ENCODE measurements around the gene TYSND1. TPM values are rescaled to one million over a fixed set of nuclear protein-coding genes. Genes with fewer than 3 reads are reported as not detected.
"Not testable (repeated sequence)": the region's sequence is repeated elsewhere in the genome, so short reads cannot be mapped to it uniquely, and the experiment has no call there.

The TYSND1 gene
- total and polyA plus RNA-seq, 4 experiments from 2014 or later = 16.4 to 31.4 (median 25.6) TPM

DNA sequence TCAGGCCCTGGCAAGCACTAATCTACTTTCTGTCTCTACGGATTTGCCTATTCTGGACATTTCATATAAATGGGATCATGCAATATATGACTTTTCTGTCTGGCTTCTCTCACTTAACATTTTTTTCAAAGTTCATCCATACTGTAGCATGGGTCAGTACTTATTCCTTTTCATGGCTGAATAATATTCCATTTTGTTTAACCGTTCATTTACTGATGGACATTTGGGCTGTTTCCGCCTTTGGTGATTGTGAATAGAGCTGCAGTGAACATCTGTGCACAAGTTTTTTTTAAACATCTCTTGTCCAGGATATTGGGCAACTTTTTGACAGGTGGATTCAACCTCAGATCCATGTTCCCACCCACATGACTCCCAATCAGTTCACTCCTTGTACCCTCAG lies 44.8 kb downstream of the TYSND1 start:
- Histone ChIP-seq H3K27me3 (ENCODE audit: insufficient read depth, low read length) (no peaks in the 10 kb centered on the region), H3K27ac (ENCODE audit: low read depth, low read length) (no peak overlapping the region), H3K36me3 (ENCODE audit: insufficient read depth, low read length) (peaks cover 13% of the 10 kb centered on the region), H3K4me3 (ENCODE audit: low read length in 2 of 2) (no peak overlapping the region), H3K4me1 (ENCODE audit: insufficient read depth, low read length) (peaks cover under 1% of the 10 kb centered on the region), H3K9me3 (ENCODE audit: control insufficient read depth in 1 of 2, low read length in 2 of 2) (no peaks in the 10 kb centered on the region)
- H3K9me3 Mint-ChIP-seq = no peaks in the 10 kb centered on the region
- H3K27me3 Mint-ChIP-seq = no peaks in the 10 kb centered on the region
- POLR2A ChIA-PET (ENCODE audit: partially characterized antibody) = no interaction called here
- peaks cover 42 to 61% of the 10 kb centered on the region in 2 donors for H3K36me3 Mint-ChIP-seq
- CTCF ChIA-PET (ENCODE audit: partially characterized antibody) = interaction anchor here (2.6 to 3.6 kb wide), 2 partner anchors 15 to 45 kb away, joined by 9 to 34 read pairs; partner anchors contain the start of gene TYSND1
- DNase-seq = no peak
- no peak overlapping the region for H3K4me3 Mint-ChIP-seq
- peaks cover 0 to 6% (median 0%) of the 10 kb centered on the region in 4 donors for H3K4me1 Mint-ChIP-seq
- intact Hi-C loops (cut with micrococcal nuclease) = no loop called here
- H3K27ac Mint-ChIP-seq = no peak overlapping the region

GRCh38 chr10:70101068-70101562 lies 45.4 kb downstream of the TYSND1 start:
- intact Hi-C loops (cut with micrococcal nuclease); H3K27ac ChIP-seq (ENCODE audit: low read depth, low read length); DNase-seq; H3K4me3 Mint-ChIP-seq; H3K4me1 Mint-ChIP-seq; H3K9me3 ChIP-seq (ENCODE audit: control insufficient read depth in 1 of 2, low read length in 2 of 2); H3K27me3 Mint-ChIP-seq; H3K4me3 ChIP-seq (ENCODE audit: low read length in 2 of 2); H3K4me1 ChIP-seq (ENCODE audit: insufficient read depth, low read length); H3K9me3 Mint-ChIP-seq; POLR2A ChIA-PET (ENCODE audit: partially characterized antibody); H3K27me3 ChIP-seq (ENCODE audit: insufficient read depth, low read length): not testable (repeated sequence)
- Mint-ChIP-seq H3K27ac (peak overlapping the region in 1 of 7 donors; percentile 44), H3K36me3 (peaks cover 42 to 66% of the 10 kb centered on the region in 2 donors)
- CTCF ChIA-PET (ENCODE audit: partially characterized antibody) = interaction anchor here (2.6 to 3.6 kb wide), 2 partner anchors 16 to 45 kb away, joined by 9 to 34 read pairs; partner anchors contain the start of gene TYSND1
- H3K36me3 ChIP-seq (ENCODE audit: insufficient read depth, low read length) = peaks cover 13% of the 10 kb centered on the region

GRCh38 chr10:70098271-70098670 lies 48.2 kb downstream of the TYSND1 start:
- intact Hi-C loops (cut with micrococcal nuclease) = no loop called here
- no peak for DNase-seq
- H3K27me3 Mint-ChIP-seq = no peaks in the 10 kb centered on the region

DNA sequence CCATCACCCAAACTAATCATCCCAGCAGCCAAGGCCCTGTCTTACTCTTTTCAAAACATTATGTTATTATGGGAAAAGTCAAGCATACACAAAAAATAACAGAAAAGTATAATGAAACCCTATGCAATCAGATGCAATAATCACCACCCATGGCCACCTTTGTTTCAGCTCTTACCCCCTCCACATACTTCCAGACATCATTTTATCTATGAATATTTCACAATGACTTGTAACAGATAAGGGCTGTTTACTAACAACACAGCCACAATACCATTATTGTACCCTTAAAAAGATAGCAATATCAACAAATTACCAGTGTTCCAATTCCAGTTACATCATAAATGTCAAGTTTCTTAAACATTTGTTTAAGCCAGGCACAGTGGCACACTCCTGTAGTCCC lies 49.0 kb downstream of the TYSND1 start:
- Histone ChIP-seq H3K4me3 (ENCODE audit: low read length in 2 of 2) (no peak overlapping the region), H3K36me3 (ENCODE audit: insufficient read depth, low read length) (peaks cover 13% of the 10 kb centered on the region), H3K27me3 (ENCODE audit: insufficient read depth, low read length) (no peaks in the 10 kb centered on the region), H3K4me1 (ENCODE audit: insufficient read depth, low read length) (peaks cover 38% of the 10 kb centered on the region), H3K27ac (ENCODE audit: low read depth, low read length) (no peak overlapping the region), H3K9me3 (ENCODE audit: control insufficient read depth in 1 of 2, low read length in 2 of 2) (no peaks in the 10 kb centered on the region)
- Mint-ChIP-seq H3K4me3 (no peak overlapping the region), H3K27me3 (no peaks in the 10 kb centered on the region), H3K4me1 (peaks cover 19 to 36% (median 29%) of the 10 kb centered on the region in 4 donors), H3K9me3 (no peaks in the 10 kb centered on the region), H3K27ac (peak overlapping the region in 1 of 7 donors; percentile 57), H3K36me3 (peaks cover 43 to 58% of the 10 kb centered on the region in 2 donors)
- DNase-seq = no peak
- ChIA-PET POLR2A (ENCODE audit: partially characterized antibody) (no interaction called here), CTCF (ENCODE audit: partially characterized antibody) (interaction anchor here (0.8 kb wide), 1 partner anchor 19 kb away, joined by 3 read pairs; no protein-coding TSS in a partner anchor)
- intact Hi-C loops (cut with micrococcal nuclease) = no loop called here

More at GRCh38 chr10:70098271-70098670, 48.2 kb downstream of the TYSND1 start:
- Mint-ChIP-seq H3K9me3 (no peaks in the 10 kb centered on the region), H3K4me1 (peaks cover 16 to 28% (median 24%) of the 10 kb centered on the region in 4 donors), H3K27ac (no peak overlapping the region), H3K4me3 (no peak overlapping the region), H3K36me3 (peaks cover 43 to 63% of the 10 kb centered on the region in 2 donors)
- Histone ChIP-seq H3K36me3 (ENCODE audit: insufficient read depth, low read length) (peaks cover 13% of the 10 kb centered on the region), H3K4me3 (ENCODE audit: low read length in 2 of 2) (no peak overlapping the region), H3K27me3 (ENCODE audit: insufficient read depth, low read length) (no peaks in the 10 kb centered on the region), H3K9me3 (ENCODE audit: control insufficient read depth in 1 of 2, low read length in 2 of 2) (no peaks in the 10 kb centered on the region), H3K4me1 (ENCODE audit: insufficient read depth, low read length) (peaks cover 29% of the 10 kb centered on the region), H3K27ac (ENCODE audit: low read depth, low read length) (no peak overlapping the region)
- CTCF ChIA-PET (ENCODE audit: partially characterized antibody) = interaction anchor here (0.6 to 3.6 kb wide), 3 partner anchors 16 to 59 kb away, joined by 3 to 34 read pairs (median 3); no protein-coding TSS in a partner anchor
- POLR2A ChIA-PET (ENCODE audit: partially characterized antibody) = no interaction called here

- peaks cover 39% of the 10 kb centered on the region for H3K4me1 ChIP-seq (ENCODE audit: insufficient read depth, low read length)
- no peaks in the 10 kb centered on the region for H3K27me3 ChIP-seq (ENCODE audit: insufficient read depth, low read length)
- Mint-ChIP-seq H3K9me3 (no peaks in the 10 kb centered on the region), H3K27ac (no peak overlapping the region), H3K27me3 (no peaks in the 10 kb centered on the region), H3K4me3 (no peak overlapping the region), H3K4me1 (peaks cover 24 to 42% (median 33%) of the 10 kb centered on the region in 4 donors), H3K36me3 (peaks cover 39 to 54% of the 10 kb centered on the region in 2 donors)
- ChIA-PET CTCF (ENCODE audit: partially characterized antibody) (interaction anchor here (0.9 to 5.6 kb wide), 5 partner anchors 10 to 49 kb away, joined by 3 to 92 read pairs (median 4); partner anchors contain the start of gene TYSND1), POLR2A (ENCODE audit: partially characterized antibody) (no interaction called here)
- no peak for DNase-seq
- intact Hi-C loops (cut with micrococcal nuclease) = no loop called here
- H3K4me3 ChIP-seq (ENCODE audit: low read length in 2 of 2) = no peak overlapping the region
- no peak overlapping the region for H3K27ac ChIP-seq (ENCODE audit: low read depth, low read length)
- peaks cover 10% of the 10 kb centered on the region for H3K36me3 ChIP-seq (ENCODE audit: insufficient read depth, low read length)
- H3K9me3 ChIP-seq (ENCODE audit: control insufficient read depth in 1 of 2, low read length in 2 of 2) = no peaks in the 10 kb centered on the region
Observed at GRCh38 chr10:70096705-70097420, 49.6 kb downstream of the TYSND1 start.

- Mint-ChIP-seq H3K4me3 (peak overlapping the region in 1 of 8 donors; percentile 2), H3K4me1 (peaks cover 27 to 46% (median 37%) of the 10 kb centered on the region in 4 donors), H3K27ac (peak overlapping the region in 2 of 7 donors; percentile 8 to 32), H3K36me3 (peaks cover 32 to 47% of the 10 kb centered on the region in 2 donors), H3K9me3 (no peaks in the 10 kb centered on the region), H3K27me3 (no peaks in the 10 kb centered on the region)
- ChIA-PET CTCF (ENCODE audit: partially characterized antibody) (interaction anchor here (0.5 to 5.6 kb wide), 8 partner anchors 11 to 276 kb away, joined by 3 to 92 read pairs (median 4); partner anchors contain the start of gene TYSND1), POLR2A (ENCODE audit: partially characterized antibody) (interaction anchor here (5.3 kb wide), 1 partner anchor 49 kb away, joined by 81 read pairs; the partner anchor contains the start of gene TYSND1)
- intact Hi-C loops (cut with micrococcal nuclease) = no loop called here
- H3K27me3 ChIP-seq (ENCODE audit: insufficient read depth, low read length) = no peaks in the 10 kb centered on the region
- no peak overlapping the region for H3K27ac ChIP-seq (ENCODE audit: low read depth, low read length)
- peaks cover 7% of the 10 kb centered on the region for H3K36me3 ChIP-seq (ENCODE audit: insufficient read depth, low read length)
- H3K4me1 ChIP-seq (ENCODE audit: insufficient read depth, low read length) = peaks cover 45% of the 10 kb centered on the region
- no peaks in the 10 kb centered on the region for H3K9me3 ChIP-seq (ENCODE audit: control insufficient read depth in 1 of 2, low read length in 2 of 2)
- no peak for DNase-seq
- no peak overlapping the region for H3K4me3 ChIP-seq (ENCODE audit: low read length in 2 of 2)
Observed at GRCh38 chr10:70096016-70096704, 50.3 kb downstream of the TYSND1 start.
